ENCODE measurements around the gene TNNC2.
"Not testable (repeated sequence)": the region's sequence is repeated elsewhere in the genome, so short reads cannot be mapped to it uniquely, and the experiment has no call there.

TNNC2 gene

DNA sequence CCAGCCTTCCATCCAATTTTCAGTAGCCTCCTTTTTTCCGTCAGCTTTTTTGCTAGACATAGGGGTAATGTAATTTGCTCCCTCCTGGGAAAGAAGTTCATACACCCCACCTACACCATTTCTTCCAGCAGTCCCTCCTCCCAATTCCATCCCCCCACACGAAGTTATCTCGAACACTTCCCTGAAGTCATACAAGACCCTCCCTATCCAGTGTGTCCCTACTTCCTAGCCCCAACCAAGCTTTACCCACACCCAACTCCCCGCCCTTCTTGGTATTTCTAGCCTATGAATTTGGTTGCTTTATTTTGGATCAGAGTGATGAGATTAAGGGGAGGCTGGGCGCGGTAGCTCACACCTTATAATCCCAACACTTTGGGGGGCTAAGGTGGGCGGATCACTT lies 13.6 kb downstream of the TNNC2 start:
- TF ChIP-seq, protein P1, sequence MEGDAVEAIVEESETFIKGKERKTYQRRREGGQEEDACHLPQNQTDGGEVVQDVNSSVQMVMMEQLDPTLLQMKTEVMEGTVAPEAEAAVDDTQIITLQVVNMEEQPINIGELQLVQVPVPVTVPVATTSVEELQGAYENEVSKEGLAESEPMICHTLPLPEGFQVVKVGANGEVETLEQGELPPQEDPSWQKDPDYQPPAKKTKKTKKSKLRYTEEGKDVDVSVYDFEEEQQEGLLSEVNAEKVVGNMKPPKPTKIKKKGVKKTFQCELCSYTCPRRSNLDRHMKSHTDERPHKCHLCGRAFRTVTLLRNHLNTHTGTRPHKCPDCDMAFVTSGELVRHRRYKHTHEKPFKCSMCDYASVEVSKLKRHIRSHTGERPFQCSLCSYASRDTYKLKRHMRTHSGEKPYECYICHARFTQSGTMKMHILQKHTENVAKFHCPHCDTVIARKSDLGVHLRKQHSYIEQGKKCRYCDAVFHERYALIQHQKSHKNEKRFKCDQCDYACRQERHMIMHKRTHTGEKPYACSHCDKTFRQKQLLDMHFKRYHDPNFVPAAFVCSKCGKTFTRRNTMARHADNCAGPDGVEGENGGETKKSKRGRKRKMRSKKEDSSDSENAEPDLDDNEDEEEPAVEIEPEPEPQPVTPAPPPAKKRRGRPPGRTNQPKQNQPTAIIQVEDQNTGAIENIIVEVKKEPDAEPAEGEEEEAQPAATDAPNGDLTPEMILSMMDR (conservative IDR thresholded peaks at IDR 0.05; ENCODE audit: low read depth, low read length): no peak
- DNase-seq (ENCODE audit: low read depth): no peak
- peak overlapping the region; percentile 84 for H3K4me3 ChIP-seq (ENCODE audit: low read length)

DNA sequence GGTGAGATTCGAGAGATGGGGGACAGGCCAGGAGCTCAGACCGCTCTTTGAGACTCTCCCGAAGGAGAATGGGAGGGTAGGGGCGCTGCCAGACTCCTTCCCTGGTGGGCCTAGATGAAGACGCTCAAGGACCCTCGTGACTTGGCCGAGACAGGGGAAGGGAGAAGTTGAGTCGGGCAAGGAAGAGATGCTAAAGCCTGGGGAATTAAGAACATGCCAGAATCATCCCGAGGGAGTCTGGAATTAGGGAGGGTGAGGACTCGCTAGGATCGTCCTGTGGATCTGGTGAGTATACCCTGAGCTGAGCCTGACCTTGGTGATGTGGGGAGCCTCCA lies 14.1 kb downstream of the TNNC2 start:
- TF ChIP-seq, protein P1 (conservative IDR thresholded peaks at IDR 0.05; ENCODE audit: low read depth, low read length): no peak
- peak overlapping the region; percentile 84 for H3K4me3 ChIP-seq (ENCODE audit: low read length)
- no peak for DNase-seq (ENCODE audit: low read depth)

DNA sequence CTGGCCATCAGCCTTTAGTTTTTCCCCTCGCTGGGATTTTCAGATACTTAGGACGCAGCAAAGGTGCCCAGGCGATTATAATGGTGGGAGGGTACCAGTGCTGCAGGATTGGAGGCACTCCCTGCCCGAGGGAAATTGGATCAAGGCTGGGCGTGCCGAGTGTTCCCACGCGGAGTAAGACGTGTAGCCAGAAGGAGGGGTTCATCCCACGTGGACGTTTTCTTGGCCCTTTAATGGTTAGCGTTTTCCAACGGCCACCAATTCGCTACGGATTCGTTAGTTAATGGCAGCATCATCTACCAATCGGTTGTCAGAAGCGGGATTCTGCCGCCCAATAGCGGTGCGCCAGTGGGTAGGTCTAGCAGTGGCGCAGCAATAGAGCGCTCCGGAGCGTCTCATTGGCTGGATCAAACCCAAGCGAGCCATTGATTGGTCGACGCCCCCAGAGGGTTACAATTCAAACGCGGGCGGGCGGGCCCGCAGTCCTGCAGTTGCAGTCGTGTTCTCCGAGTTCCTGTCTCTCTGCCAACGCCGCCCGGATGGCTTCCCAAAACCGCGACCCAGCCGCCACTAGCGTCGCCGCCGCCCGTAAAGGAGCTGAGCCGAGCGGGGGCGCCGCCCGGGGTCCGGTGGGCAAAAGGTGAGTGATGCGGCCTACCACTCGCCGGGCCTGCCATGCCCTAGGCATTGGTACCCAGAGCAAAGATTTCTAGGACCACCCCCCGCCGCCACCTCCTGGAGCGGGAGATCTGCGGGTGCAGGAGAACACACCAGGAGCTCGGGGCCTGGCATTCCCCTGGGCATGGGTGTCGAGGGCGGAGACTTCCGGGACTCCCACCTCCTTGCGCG lies 14.7 kb downstream of the TNNC2 start, which contains the start of gene UBE2C:
Gene UBE2C (plus strand): TSS at position 488 of the 849 bp plus-strand sequence. CDS start 52 bp downstream, at position 540.
- TF ChIP-seq, protein P1 (conservative IDR thresholded peaks at IDR 0.05; ENCODE audit: low read depth, low read length): no peak
- DNase-seq (ENCODE audit: low read depth): peak; percentile 99
- peak within 1 kb of the TSS; percentile 84 for H3K4me3 ChIP-seq (ENCODE audit: low read length)

DNA sequence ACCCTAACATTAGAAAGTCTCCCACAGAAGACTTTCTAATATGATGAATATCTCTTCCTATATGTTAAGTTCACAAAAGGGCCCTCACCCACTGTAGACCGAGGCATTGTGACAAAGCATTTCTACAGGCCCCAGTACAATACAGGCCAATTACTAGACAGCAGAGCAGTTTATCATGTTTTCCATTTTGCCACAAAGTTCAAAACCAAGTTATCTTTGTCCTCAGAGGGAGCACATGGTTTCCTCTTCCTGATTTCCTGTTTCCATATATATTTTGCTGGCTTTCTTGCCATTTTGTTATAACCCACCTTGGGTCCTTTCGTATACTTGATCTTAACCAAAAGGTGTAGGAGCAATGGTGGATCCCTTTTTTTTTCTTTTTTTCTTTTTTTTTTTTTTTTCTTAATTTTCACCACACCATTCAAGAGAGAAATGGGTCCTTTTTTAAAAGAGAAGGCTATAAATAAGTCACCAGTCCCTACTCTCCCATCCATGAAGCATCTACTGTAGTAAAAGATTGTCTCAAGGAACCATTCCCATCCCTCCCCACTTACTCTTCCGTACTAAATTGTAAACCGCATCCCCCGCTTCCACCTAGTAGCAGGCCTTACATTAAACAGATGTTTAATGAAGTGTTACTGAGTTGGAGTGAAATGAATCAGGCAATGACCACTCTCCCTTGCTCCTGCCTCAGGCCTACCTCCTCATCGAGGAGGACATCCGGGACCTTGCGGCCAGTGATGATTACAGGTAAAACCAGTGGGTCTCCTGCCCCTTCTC lies 16.7 kb downstream of the TNNC2 start:
- TF ChIP-seq, protein P1 (conservative IDR thresholded peaks at IDR 0.05; ENCODE audit: low read depth, low read length): no peak
- DNase-seq (ENCODE audit: low read depth): no peak
- no peak overlapping the region for H3K4me3 ChIP-seq (ENCODE audit: low read length)

DNA sequence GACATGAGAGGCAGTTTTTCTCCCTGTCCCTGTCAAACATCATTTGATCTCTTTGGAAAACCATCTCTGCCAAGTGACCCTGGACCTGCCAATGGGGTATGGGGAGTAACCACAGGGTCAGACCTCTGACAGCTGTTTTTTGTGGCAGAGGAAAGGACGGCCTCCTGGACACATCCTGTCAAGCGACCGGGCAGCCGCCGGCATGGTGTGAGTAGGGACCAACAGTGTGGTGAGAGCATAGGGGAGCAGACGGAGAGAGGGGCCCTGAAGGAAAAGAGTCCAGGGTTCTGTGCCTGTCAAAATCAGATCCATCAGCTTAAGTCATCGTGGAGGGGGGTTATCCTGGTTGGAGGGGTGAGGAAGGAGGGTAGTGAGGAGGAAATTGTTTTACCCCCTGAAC lies 25.3 kb downstream of the TNNC2 start:
- H3K4me3 ChIP-seq (ENCODE audit: low read length): no peak overlapping the region
- TF ChIP-seq, protein P1 (conservative IDR thresholded peaks at IDR 0.05; ENCODE audit: low read depth, low read length): no peak
- DNase-seq (ENCODE audit: low read depth): no peak

DNA sequence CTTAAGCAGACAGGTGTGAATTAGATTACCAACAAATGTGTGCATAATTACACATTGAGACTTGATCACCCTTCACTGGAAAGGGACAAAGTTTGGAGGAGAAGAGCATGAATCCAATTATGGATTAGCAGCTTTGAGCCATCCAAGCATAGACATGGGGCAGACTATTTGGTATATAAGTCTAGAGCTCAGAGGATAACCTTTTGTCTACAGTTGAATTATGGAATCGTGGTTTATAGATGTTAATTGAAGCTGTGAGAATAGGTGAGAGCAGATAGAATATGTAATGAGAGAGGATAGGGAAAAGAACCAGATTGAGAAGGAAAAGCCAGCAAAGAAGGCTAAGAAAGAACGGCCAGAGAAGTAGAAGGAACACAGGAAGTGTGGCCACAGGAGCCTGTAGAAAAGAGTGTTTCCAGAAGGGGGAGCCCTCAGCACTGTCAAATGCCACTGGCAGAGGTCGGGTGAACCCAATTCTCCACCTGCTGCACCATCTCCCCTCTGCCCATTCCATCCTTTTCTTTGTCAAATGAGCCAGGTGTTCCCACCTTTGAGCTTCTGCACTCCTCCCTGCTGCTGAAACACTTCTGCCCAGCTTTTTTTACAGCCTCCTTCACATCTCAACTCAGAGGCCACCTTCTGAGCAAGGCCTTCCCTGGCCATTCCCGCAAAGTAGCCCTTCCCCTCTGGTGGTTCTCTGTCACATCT lies 28.0 kb downstream of the TNNC2 start:
- DNase-seq (ENCODE audit: low read depth): no peak
- TF ChIP-seq, protein P1 (conservative IDR thresholded peaks at IDR 0.05; ENCODE audit: low read depth, low read length): peak; percentile 80
- no peak overlapping the region for H3K4me3 ChIP-seq (ENCODE audit: low read length)

DNA sequence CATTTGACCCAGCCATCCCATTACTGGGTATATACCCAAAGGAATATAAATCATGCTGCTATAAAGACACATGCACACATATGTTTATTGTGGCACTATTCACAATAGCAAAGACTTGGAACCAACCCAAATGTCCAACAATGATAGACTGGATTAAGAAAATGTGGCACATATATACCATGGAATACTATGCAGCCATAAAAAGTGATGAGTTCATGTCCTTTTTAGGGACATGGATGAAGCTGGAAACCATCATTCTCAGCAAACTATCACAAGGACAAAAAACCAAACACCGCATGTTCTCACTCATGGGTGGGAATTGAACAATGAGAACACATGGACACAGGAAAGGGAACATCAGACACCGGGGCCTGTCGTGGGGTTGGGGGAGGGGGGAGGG lies 29.2 kb downstream of the TNNC2 start:
- not testable (repeated sequence) for H3K4me3 ChIP-seq (ENCODE audit: low read length); DNase-seq (ENCODE audit: low read depth)

DNA sequence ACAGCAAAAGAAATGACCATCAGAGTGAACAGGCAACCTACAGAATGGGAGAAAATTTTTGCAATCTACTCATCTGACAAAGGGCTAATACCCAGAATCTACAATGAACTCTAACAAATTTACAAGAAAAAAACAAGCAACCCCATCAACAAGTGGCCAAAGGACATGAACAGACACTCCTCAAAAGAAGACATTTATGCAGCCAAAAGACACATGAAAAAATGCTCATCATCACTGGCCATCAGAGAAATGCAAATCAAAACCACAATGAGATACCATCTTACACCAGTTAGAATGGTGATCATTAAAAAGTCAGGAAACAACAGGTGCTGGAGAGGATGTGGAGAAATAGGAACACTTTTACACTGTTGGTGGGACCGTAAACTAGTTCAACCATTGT lies 29.6 kb downstream of the TNNC2 start:
- H3K4me3 ChIP-seq (ENCODE audit: low read length); DNase-seq (ENCODE audit: low read depth): not testable (repeated sequence)

Data from retinal pigment epithelial cell (primary cell).